HG02852 (cell line): ENCODE measurements around the gene SSBP4.

Source experiments
- ATAC-seq: cut with Tn5 transposase; IDR thresholded peaks from one replicate; pipeline ENCODE4 v1.9.1; 2021; ENCODE audit warnings: mild to moderate bottlenecking, moderate library complexity; ENCODE audit not compliant: unreplicated experiment

SSBP4 gene

DNA sequence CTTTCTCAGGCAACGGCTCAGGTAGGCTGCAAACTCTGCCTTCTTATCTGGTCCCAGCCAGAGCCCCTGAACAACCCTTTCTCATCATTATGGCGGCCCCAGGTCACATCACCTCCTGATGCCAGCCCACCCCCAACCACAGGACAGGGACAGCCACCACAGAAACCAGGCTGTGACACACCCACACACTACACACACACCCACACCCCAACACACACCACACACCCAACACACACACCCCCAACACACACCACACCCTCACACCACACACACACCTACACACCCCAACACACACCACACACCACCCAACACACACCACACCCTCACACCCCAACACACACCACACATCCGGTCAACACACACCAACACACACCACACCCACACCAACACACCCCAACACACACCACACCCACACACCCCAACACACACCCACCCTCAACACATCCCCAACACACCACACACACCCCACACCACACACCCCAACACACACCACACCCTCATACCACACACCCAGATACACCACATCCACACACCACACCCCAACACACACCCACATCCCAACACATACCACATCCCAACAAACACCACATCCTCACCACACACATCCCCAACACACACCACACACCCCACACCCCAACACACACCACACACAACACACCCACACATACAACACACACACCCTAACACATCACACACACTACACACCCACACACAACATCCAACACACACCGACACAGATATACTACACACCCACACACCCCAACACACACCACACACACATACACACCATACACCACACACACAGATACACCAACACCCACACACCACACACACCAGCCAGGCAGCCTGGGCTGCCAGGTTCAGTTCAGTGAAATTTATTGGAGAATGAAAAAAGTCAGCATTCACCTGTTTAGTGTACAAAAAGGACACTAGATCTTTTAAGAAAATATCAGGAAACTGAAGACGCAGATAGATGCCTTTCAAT, 22.9 kb downstream of the SSBP4 start:
- no peak for ATAC-seq

DNA sequence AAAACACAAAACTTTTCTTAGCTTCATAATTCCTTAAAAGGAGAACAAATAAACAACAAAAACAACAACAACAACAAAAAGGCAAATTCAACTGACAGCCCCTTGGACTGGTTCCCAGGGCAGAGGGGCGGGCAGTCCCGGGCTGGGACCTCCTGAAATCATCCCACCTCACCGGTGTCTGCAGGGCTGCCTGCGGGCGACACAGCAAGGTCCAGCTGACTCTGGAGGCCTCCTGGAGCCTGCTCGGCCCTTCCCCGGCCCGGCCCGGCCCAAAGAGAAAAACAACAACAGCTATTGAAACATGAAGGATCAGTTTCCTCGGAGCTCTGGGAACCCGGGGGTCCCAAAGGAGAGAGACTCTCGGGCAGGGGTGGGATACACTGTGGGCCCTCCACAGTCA, 23.7 kb downstream of the SSBP4 start:
- ATAC-seq: no peak

DNA sequence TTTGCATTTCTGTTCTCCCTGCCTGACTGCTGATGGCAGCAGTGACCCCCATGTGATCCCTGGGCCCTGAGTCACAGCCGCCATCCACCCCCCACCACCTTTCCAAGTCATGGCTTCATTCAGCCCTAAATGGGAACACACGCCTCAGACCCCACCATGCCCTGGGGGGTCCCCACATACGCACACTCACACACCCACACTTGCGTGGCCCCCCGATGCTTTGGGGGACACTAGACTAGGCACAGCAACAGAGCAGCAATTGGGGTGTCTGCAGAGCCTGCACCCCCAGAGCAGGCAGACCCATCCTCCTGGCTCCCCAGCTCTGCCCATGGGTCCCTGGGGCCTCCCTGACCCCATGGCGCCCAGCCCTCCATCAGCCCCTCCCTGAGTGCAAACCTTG, 24.2 kb downstream of the SSBP4 start:
- no peak for ATAC-seq

DNA sequence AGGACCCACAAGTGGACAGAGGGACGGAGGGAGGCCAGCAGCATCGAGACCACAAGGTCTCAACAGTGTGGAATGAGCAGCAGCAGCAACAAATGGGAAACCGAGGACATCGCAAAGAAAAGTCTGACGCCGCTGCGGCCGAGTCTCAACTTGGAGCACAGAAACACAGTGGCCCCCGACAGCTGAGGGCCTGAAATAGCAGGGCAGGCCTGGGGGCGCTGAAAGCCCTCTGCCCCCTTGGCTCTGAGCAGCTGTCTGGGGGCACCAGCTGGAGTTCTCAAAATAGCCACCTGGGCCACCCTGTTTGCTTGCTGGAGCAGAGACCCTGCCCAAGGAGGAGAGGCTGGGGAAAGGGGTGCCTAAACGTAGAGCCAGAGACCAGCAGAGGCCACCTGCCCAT, 24.6 kb downstream of the SSBP4 start:
- ATAC-seq: no peak

DNA sequence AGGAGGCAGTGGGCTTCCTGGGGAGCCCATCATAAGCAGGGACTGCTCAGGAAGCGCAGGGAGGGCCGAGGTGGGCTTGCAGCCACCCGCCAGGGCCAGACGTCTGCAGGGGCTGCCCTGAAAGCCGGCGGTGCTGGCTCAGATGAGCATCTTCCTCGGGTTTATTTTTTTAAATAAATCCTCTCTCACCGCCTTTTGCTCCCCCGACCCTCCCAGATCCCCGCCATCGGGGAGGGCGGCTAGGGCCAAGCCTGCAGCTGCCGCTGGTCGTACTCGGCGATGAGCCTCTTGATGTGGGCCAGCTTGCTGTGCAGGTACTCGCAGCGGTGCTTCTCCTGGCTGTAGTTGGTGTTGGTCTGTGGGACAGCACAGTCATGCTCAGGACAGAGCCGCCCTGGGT, 25.3 kb downstream of the SSBP4 start:
- no peak for ATAC-seq

DNA sequence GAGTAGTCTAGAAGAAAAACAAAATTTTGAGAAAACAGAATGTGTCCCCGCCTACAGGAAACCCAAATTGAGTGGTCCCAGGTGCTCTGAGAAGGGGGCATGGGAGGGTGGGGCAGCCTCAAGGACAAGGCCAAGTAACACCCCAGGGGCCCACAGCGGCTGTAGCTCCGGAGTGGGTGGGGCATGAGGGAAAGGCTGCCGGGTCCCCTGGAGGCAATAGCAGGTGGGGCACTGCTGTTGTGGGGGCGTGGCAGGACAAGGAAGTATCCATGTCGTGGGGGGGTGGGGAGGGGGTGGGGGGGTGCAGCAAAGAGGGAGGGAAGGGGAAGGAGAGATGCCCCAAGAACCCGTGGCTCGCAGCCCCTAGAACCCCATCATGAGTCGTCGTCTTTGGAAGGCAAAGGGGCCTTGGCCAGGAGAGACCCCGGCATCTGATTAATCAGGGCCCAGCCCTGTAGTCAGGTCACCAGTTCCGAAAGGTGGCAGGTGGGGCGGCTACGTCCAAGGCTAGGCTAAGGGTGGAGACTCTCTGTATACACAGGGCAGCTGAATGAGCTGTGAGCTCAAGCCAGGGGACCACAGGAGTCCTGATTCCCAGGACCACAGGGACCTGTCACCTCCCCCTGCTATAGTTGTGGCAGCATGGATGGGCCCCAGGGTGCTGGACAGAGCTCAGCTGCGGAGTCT, 26.2 kb downstream of the SSBP4 start:
- no peak for ATAC-seq

DNA sequence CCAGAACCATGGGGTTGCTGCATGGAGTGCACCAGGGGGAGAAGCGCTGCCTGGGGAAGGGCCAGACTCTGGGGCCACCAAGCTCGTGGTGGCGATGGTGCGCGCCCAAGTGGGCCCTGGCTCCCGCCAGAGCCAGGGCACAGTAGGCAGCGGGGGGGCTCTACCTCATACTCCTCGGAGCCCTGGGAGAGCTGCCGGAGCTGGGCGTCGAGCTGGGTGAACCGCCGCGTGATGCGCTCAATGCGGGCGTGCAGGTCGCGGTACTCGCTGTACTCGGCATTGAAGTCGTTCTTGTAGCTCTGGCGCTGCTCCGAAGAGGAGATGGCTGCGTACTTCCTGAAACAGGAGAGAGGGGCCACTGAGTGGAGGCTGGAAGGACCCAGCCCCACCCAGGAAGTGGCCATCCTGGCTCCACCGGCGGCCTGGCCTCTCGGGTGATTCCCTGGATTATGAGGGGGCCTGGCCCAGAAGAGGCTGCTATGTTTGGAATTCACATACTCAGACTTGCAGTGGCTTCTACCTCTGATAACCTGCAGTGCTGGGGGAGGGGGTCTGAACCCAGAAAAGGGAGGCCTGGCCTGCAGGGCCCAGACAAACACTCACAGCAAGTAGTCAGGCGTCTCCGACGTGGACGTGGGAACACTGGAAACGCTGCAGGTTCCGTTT, 27.1 kb downstream of the SSBP4 start:
- ATAC-seq: no peak

DNA sequence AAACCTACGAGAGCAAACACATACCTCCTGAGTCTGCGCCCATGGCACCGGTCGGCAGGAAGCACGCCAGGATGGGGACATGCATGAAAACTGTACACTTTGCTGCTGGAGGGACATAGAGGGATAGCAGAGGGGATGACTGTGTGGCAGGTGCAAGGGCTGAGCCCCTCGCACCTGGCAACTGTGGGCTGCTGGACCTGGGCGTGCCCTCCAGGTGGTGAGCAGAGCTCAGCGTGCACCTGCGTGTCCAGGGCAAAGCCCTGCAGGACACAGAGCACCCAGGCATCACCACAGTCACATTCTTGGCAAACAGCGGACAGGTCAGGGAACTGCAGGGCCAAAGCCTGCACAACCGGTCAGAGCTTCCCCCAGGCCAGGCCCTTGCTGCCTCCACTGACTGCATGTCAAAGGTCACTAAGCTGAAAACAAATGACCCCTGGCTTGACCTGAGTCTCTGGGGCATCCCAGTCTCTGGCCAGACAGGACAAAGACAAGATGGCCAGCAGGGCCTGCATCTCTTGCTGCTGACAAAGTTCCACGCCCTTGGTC, 27.7 kb downstream of the SSBP4 start:
- no peak for ATAC-seq

DNA sequence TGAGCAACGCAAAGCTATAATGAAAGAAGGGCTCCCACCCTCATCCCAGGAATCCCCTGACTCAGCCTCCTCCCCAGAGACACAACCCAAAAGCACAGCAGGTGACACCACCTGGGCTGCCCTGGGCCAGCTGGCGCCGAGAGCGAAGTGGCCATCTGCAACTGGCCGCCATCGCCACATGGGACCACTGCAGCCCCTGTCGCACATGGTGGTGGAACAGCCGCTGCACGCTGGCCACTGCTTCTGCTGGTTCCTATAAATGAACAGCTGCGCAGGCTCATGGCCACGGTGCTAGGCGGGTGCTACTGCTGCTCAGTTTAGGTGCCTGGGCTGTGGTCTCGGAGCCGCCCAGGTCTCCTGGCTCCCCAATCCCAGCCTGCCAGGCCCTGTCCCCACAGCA, 30.4 kb downstream of the SSBP4 start:
- ATAC-seq: no peak

DNA sequence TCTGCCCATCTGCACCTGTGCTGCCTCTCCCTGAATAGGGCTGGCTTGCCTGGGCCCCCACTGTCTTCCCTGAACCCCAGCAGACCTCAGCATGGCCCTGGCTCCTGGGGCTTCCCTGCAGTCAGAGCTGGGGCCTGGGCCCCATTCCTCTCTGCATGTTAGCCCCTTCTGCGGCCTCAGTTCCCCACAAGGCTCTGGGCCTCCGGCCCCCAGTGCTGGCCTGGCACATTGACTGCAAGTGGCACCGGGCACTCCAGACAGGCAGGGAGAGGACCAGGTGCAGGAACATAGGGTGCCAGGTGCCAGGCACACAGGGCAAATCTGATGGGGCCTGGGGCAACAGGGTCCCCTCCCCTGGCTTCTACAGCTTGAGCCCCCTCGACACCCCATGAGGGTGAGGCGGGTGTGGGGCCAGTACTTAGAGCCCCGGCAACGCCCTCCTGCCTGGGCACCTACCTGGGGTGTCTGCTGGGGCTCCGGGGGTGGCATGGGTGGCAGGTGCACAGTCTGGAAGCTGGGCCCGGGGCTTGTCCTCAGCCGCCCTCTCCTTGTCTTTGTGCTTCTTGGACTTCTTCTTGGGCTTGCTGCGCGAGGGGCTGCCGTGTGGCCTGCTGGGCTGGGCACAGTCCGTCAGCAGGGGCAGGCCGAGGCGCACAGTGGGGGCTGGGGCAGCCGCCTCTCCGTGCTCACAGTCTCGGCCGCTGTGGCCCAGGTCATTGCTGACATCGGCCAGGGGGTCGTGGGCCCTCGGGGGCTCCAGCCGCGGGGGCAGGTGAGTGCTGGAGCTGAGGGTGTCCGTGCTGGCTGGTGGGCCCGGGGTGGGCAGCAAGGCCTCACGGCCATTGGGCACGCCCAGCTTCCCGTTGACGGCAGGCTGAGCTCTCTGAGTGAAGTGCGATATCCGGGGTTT, 31.1 kb downstream of the SSBP4 start:
- no peak for ATAC-seq

DNA sequence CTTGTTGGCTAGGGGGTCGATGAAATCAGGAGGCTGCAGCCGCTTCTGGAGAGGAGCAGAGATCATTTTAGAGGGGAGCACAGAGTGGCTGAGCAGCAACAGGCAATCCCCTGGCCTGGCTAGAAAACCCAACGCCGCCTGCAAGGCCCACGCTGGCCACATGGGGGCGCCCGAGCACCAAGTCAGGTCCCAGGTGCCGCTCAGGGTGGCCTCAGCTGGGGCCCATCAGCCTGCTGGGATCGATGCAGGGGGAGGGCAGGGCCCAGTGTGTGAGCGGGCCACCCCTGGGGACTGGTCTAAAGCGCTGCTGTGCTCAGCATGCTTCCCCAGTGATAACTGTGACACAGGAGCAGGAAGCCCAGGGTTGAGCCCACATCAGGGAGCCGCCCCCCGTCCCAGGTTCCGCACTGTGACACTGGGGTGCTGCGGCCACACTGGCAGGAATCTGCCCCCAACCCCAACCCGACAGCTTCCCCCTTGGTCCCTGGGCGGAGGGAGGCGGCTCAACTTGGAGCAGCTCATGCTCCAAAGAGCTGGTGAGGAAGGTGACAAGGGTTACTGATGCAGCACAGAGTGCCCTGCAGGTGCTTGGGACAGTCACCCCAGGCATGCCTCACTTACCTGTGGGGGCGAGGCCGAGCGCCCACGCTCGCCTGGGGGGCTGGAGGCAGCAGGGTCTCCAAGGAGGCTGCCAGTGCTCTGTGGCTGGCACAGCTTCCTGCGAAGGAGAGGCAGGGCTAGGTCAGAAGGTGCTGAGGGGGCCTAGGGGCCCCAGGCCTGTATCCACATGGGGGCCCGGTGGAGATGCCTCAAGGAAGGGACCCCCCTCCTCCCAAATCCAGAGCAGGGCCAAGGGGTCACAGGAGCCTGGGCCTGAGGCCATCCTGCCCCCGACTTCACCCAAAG, 32.0 kb downstream of the SSBP4 start:
- no peak for ATAC-seq

DNA sequence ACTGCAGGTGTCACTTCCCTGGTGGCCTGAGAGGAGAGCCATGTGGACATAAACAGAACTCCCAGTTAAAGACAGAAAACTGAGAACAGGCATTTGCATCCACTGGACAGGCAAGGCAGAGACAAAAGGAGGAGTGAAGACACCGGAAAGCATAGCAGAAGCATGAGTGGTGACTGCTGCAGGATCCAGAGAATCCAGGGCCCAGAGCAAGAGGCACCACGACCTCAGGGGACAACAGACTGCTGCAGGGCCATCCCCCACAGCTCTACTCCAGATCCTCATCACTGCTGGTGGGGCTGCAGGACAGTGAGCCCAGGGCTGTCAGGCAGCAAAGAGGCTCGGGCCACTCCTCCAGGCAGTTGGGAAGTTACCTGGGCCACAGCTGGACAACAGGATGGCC, 33.2 kb downstream of the SSBP4 start:
- no peak for ATAC-seq

DNA sequence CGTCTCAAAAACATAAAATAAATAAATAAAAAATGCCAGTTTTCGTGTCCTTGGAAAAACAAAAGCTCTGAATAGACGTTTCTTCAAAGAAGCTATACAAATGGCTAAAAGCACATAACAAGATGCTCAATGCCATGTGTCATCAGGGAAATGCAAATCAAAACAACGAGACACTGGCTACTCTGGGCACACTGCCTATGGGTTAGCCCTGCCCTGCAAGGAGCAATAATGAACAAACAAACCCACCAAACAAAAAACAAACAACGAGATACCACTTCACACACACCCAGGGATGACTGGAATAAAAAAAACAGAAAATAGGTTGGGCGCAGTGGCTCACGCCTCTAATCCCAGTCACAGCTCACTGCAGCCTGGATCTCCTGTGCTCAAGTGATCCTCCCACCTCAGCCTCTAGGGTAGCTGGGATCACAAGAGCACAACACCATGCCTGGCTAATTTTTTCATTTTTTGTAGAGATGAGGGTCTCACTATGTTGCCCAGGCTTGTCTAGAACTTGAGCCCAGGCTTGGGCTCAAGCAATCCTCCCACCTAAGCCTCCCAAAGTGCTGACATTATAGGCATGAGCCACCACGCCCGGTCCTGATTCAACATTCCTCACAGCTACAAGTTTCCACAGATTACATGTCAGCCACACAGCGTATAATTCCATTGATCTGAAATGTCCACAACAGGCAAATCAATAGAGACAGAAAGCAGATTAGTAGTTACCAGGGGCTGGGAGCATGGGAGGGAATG, 34.2 kb downstream of the SSBP4 start:
- ATAC-seq: no peak

DNA sequence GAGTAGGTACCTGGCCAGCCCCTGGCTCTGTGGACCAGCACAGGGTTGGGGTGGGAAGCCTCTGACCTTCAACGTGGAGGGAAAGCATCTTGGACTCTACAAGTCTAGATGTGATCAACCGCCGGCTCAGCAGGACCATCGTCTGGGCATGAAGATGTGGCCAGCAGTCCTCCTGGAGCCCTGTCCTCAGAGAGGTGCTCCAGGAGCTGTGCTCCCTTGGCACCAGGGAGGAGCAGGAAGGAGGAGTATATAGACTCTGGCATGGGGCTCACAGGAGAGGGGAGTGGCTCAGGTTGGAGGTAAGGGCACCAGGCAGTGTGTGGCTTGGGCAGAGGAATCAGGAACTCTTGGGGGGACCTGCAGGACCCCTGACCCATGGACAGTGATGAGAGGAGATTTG, 37.1 kb downstream of the SSBP4 start:
- no peak for ATAC-seq

DNA sequence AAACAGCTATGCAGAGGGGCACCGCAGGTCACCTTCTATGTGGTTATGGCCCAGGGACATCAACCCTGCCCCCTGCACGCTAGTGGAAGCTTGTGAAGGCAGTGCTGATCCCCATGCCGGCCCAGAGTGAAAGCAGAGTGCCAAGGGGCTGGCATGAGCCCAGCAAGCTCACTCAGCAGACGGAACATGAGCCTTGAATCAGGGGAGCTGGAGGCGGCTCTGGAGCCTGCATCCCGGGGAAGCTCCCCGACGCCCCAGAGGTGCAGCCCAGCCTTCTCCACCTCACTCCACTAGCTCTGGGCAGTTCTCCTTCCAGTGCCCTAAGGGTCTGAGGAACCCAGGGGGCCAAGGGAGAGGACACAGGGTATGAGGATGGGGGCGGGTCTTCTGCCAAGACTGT, 37.8 kb downstream of the SSBP4 start:
- ATAC-seq: no peak

DNA sequence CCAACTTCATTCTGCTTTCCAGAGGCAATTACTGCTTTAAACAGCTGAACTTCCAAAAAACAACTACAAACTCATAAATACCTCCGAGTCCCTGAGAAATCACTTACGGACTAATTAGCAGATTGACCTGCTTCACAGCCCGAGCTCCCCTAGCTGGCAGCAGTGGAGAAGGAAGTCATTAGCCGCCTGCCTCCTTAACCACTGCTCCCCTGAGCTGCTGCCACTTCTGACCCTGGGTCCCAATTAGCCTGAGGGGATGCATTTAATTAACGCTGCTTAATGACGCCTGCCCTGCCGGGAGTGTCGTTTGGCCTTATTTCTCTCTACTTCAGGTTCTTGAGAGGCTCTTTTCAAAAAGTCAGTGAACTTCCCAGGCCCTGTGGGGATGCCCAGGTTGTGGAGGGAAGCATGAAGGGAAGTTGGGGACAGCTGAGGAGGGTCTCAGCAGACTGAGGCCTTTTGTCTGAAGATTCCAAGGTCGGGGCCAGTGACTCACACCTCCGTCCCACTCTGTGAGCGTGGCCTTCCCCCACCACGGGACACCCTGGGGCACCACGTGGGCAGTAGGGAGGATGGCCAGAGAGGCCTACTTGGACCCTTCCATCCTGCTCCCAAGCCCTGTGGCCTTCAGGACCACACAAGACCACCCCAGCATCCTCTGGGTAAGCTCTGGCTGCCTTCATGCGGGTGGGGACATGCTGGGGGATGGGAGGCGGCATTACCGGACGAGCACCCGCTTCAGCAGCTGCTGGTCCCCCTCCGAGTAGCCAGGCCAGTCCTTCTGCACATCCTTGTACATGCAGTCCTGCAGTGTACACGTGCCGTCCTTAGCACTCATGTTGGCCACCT, 38.5 kb downstream of the SSBP4 start:
- no peak for ATAC-seq

DNA sequence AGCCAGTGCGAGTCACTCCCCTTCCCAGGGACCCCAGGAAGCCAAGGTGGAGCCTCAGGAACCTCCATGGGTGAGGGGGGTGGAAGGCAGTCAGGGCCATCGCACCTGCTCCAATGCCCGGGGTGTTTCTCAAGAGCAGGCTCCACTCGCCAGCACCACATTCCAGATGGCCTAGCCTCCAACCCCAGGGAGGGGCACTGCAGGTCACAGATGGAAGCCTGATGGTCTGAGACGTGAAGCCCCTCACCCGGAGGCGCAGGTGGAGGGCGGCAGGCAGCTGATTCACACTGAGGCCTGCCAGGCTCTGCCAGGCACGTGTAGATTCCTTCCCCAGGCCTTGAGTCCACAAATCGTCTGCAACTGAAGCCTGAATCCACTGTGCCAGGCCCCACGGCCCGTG, 41.7 kb downstream of the SSBP4 start:
- no peak for ATAC-seq

DNA sequence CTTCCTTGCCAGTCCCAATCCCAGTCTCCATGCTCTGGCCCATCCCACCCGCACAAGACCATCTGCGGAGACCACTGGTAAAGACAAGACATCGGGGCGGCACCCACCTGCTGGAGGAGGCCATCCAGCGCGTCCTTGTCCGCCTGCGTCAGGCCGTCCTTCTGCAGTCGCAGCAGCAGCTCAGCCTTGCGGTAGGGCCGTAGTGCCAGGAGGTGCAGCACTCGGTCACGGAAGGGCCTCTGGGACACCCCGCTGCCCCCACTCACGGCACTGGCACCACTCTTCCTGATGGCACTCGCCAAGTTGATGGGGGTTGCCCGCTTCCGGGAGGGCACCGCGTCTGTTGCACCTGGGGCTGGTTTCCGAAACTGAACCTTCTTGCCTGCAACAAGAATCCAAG, 42.3 kb downstream of the SSBP4 start:
- no peak for ATAC-seq
